ENCODE results near the gene FMR1NB.
A peak's percentile ranks its signal among the peaks of the same experiment; 100 is the strongest.

The FMR1NB gene
- 0 to 0.04 (median 0) reads per million in 3 experiments for total RNA-seq

GRCh38 chrX:147981038-147981752 lies at the start of gene FMR1NB:
Gene FMR1NB, plus strand, starts transcription at chrX:147981337. Its CDS starts 66 bp downstream, at chrX:147981403.
- no peak for DNase-seq

- no peak for DNase-seq
Measured at GRCh38 chrX:147933815-147934214, 47.3 kb upstream of the FMR1NB start.

- DNase-seq, result no peak
Measured at GRCh38 chrX:147935156-147935758, 45.9 kb upstream of the FMR1NB start.

- no peak for DNase-seq
Measured at GRCh38 chrX:147945286-147945685, 35.9 kb upstream of the FMR1NB start.

- no peak for DNase-seq
Measured at GRCh38 chrX:147948531-147948930, 32.6 kb upstream of the FMR1NB start.

- no peak for DNase-seq
Measured at GRCh38 chrX:147950352-147950751, 30.8 kb upstream of the FMR1NB start.

- DNase-seq, result no peak
Measured at GRCh38 chrX:147953976-147954375, 27.2 kb upstream of the FMR1NB start.

- no peak for DNase-seq
Measured at GRCh38 chrX:147957291-147957690, 23.8 kb upstream of the FMR1NB start.

- no peak for DNase-seq
Measured at GRCh38 chrX:147958291-147958690, 22.8 kb upstream of the FMR1NB start.

- no peak for DNase-seq
Measured at GRCh38 chrX:147960722-147961121, 20.4 kb upstream of the FMR1NB start.

GRCh38 chrX:147962476-147962875 lies 18.7 kb upstream of the FMR1NB start:
- DNase-seq, result no peak

GRCh38 chrX:147978931-147979330 lies 2.2 kb upstream of the FMR1NB start:
- no peak for DNase-seq

- DNase-seq, result no peak
Measured at GRCh38 chrX:148020329-148020728, 39.2 kb downstream of the FMR1NB start.

GRCh38 chrX:148024425-148025148 lies 43.5 kb downstream of the FMR1NB start:
- no peak for DNase-seq

- DNase-seq, result no peak
Measured at GRCh38 chrX:148035380-148035779, 54.2 kb downstream of the FMR1NB start.

GRCh38 chrX:148037020-148037419 lies 55.9 kb downstream of the FMR1NB start:
- no peak for DNase-seq

- DNase-seq, result no peak
Measured at GRCh38 chrX:148043271-148043855, 62.2 kb downstream of the FMR1NB start.

- no peak for DNase-seq
Measured at GRCh38 chrX:148047200-148047599, 66.1 kb downstream of the FMR1NB start.

GRCh38 chrX:148049441-148049840 lies 68.3 kb downstream of the FMR1NB start:
- DNase-seq, result peak; percentile 21

- DNase-seq, result no peak
Measured at GRCh38 chrX:148051973-148052372, 70.8 kb downstream of the FMR1NB start.

- DNase-seq, result no peak
Measured at GRCh38 chrX:148067285-148067684, 86.1 kb downstream of the FMR1NB start.

GRCh38 chrX:148069759-148070503 lies 88.8 kb downstream of the FMR1NB start:
- no peak for DNase-seq

- no peak for DNase-seq
Measured at GRCh38 chrX:148070504-148070877, 89.4 kb downstream of the FMR1NB start.

Measured in central memory CD4-positive, alpha-beta T cell (primary cell).